ENCODE measurements around the gene FOXD2.

FOXD2 gene

DNA sequence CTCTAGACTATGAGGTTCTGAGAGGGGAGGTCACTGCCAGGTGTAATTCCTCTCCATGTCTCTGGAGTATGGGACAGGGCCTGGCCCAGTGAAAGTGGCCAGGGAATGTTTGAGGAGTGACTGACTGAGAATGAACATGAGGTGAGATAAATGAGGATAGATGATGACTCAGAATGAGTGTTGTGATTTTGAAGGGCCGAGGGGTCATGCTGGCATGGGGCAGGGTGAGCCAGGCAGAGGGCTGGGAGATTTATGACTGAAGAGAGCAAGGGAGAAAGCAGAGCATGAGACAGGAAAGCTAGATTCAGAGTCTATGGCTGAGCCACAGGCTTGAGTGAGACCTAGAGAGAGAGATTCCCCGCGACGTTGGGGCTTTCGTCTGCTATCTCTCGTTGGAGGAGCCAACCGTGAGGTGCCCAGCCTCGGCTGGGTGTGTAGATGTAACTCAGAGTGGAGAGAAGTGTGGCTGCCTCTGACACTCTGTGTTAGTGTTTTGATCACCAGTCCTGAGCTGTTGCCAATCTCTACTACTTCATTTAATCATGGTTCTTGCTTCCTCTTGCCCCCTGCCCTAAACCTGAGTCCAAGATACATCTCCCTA, 50.1 kb downstream of the FOXD2 start:
- Mint-ChIP-seq H3K4me3 (no peak overlapping the region), H3K9me3 (no peaks in the 10 kb centered on the region), H3K27ac (no peak overlapping the region), H3K36me3 (no peaks in the 10 kb centered on the region), H3K4me1 (no peaks in the 10 kb centered on the region)
- ATAC-seq (no peak), DNase-seq (ENCODE audit: low spot score in 2 of 2) (no peak)
